Tibial nerve (tissue), 3 donors: Measurements from ENCODE around the gene NAT8L.

Experiments
- POLR2A ChIP-seq, 2 donors: fragments of 450-650 bp; IDR thresholded peaks; one replicate each; pipeline ENCODE4 v1.6.1; 2017; ENCODE audit warnings: antibody characterized with exemption in 2 of 2, mild to moderate bottlenecking in 2 of 2, moderate library complexity in 2 of 2
- TF ChIP-seq, protein P1 (sequence below), 5 experiments: fragments of 200-600 bp in 3 of 5; fragments of 450-650 bp in 2 of 5; sonication (generic) in 3 of 5; IDR thresholded peaks; one replicate each; pipeline ENCODE4 v1.5.1; 2016 to 2019; ENCODE audit warnings: antibody characterized with exemption in 5 of 5, mild to moderate bottlenecking in 3 of 5, moderate library complexity in 2 of 5

DNA sequence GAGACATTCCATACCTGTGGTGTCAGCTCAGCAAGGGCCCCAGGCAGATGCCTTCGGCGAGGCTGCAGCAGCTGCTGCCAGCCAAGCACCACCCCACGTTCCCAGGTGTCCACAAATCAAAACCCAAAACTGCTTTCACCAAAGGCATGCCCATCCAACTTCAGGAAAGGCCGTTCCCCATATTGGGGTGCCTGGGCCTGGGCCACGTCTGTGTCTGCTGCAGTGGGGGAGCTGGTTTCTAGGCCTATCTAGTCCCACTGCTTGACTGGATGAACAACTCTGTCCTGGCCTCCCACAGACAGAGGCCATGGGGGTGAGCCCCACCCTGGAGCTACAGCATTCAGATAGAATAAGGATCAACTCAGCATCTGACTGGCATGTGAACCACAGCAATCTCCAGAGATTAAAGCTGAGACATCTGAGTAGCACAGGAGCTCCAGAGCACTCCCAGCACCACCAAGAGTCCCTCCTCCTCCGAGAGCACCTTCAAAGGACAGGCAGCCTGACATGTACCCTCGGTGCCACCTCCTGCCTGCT lies 37.0 kb downstream of the NAT8L start:
- TF ChIP-seq, protein P1, sequence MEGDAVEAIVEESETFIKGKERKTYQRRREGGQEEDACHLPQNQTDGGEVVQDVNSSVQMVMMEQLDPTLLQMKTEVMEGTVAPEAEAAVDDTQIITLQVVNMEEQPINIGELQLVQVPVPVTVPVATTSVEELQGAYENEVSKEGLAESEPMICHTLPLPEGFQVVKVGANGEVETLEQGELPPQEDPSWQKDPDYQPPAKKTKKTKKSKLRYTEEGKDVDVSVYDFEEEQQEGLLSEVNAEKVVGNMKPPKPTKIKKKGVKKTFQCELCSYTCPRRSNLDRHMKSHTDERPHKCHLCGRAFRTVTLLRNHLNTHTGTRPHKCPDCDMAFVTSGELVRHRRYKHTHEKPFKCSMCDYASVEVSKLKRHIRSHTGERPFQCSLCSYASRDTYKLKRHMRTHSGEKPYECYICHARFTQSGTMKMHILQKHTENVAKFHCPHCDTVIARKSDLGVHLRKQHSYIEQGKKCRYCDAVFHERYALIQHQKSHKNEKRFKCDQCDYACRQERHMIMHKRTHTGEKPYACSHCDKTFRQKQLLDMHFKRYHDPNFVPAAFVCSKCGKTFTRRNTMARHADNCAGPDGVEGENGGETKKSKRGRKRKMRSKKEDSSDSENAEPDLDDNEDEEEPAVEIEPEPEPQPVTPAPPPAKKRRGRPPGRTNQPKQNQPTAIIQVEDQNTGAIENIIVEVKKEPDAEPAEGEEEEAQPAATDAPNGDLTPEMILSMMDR (IDR thresholded peaks at IDR 0.05) = no peak
- TF ChIP-seq POLR2A (IDR thresholded peaks at IDR 0.05) = no peak
